ENCODE data around the gene PARVG. TPM values are rescaled to one million over a fixed set of nuclear protein-coding genes. Genes with fewer than 3 reads are reported as not detected.
A peak's percentile ranks its signal among the peaks of the same experiment; 100 is the strongest.

PARVG gene
- total and polyA plus RNA-seq, 2 of the 8 experiments (the other 6 are each of a cell fraction or from before 2014, with no cell fraction given), result 0.37 to 1.5 TPM

- DNase-seq (ENCODE audit: low read depth in 1 of 2, low spot score in 2 of 2), result no peak
- H4K5ac ChIP-seq (ENCODE audit: insufficient read length, low read depth, low read length), result no peak overlapping the region
- no peaks in the 10 kb centered on the region for H4K20me1 ChIP-seq (replicated peaks in 1 of 2; ENCODE audit: control insufficient read depth in 1 of 2, insufficient read depth in 2 of 2, low read length in 2 of 2)
- no peak overlapping the region for H3K18ac ChIP-seq (ENCODE audit: extremely low read depth, low read length)
- H2AK5ac ChIP-seq (ENCODE audit: low read depth, low read length), result no peak overlapping the region
- no peaks in the 10 kb centered on the region; a peak in 1 of 7 replicates for H3K27me3 ChIP-seq (replicated peaks in 1 of 4; ENCODE audit: control insufficient read depth in 3 of 4, extremely low read depth in 1 of 4, insufficient read depth in 3 of 4, low read length in 3 of 4)
- no peak overlapping the region for H3K4ac ChIP-seq (replicated peaks; ENCODE audit: insufficient read length, low read depth, low read length)
- no peak overlapping the region for H2BK20ac ChIP-seq (ENCODE audit: low read length)
- no peaks in the 10 kb centered on the region for H3K36me3 ChIP-seq (ENCODE audit: control insufficient read depth in 2 of 4, insufficient read depth in 4 of 4, low read length in 3 of 4)
- H4K91ac ChIP-seq (replicated peaks; ENCODE audit: insufficient read length, low read length), result no peak overlapping the region
- no peak overlapping the region for H3K56ac ChIP-seq (replicated peaks; ENCODE audit: insufficient read length, low read depth, low read length)
- no peak overlapping the region for H3K9ac ChIP-seq (replicated peaks in 1 of 4; ENCODE audit: extremely low read depth in 1 of 4, low read depth in 3 of 4, low read length in 3 of 4)
- H3K27ac ChIP-seq (ENCODE audit: low read depth, low read length), result no peak overlapping the region
- no peaks in the 10 kb centered on the region for H3K9me3 ChIP-seq (ENCODE audit: insufficient read depth in 2 of 2, low read depth in 1 of 2, low read length in 1 of 2)
- H3K23ac ChIP-seq (ENCODE audit: insufficient read length), result no peak overlapping the region
- no peaks in the 10 kb centered on the region for H3K79me2 ChIP-seq (ENCODE audit: control insufficient read depth in 1 of 2, insufficient read depth in 2 of 2, low read length in 2 of 2)
- peaks cover 6 to 21% (median 13%) of the 10 kb centered on the region in 4 experiments; a peak in 6 of 7 replicates for H3K4me1 ChIP-seq (replicated peaks in 1 of 4; ENCODE audit: control insufficient read depth in 3 of 4, insufficient read depth in 4 of 4, low read length in 3 of 4)
- H2BK12ac ChIP-seq (ENCODE audit: low read depth, low read length), result peak overlapping the region; percentile 60; the same call in 1 of the 2 replicates
- no peak overlapping the region for H4K8ac ChIP-seq (ENCODE audit: extremely low read depth, insufficient read depth, low read length)
- no peaks in the 10 kb centered on the region for H3K23me2 ChIP-seq (ENCODE audit: low read depth, low read length)
- H3K14ac ChIP-seq (ENCODE audit: insufficient read length), result no peak overlapping the region
- no peak overlapping the region for H2BK120ac ChIP-seq (replicated peaks; ENCODE audit: low read depth, low read length)
- H3K79me1 ChIP-seq (ENCODE audit: low read depth, low read length), result no peaks in the 10 kb centered on the region
- CTCF ChIA-PET (ENCODE audit: partially characterized antibody), result interaction anchor here (0.6 to 2.9 kb wide), 6 partner anchors 9 to 298 kb away, joined by 3 to 7 read pairs (median 5); partner anchors contain the start of gene PARVG
- TF ChIP-seq PHF8 (conservative IDR thresholded peaks at IDR 0.05; ENCODE audit: low read depth, low read length) (no peak), GABPA (IDR thresholded peaks at IDR 0.05; ENCODE audit: borderline replicate concordance, insufficient read depth, low read length) (no peak), RFX5 (IDR thresholded peaks at IDR 0.05; ENCODE audit: borderline replicate concordance, low read depth, low read length) (no peak), MAFK (IDR thresholded peaks at IDR 0.05; ENCODE audit: low read depth, low read length) (no peak), CTBP2 (IDR thresholded peaks at IDR 0.05; ENCODE audit: borderline replicate concordance, insufficient read depth, insufficient read length, low read length) (no peak), TCF12 (IDR thresholded peaks at IDR 0.05; ENCODE audit: low read depth, low read length) (no peak), NRF1 (IDR thresholded peaks at IDR 0.05; ENCODE audit: low read depth, low read length) (no peak), NANOG (IDR thresholded peaks at IDR 0.05; ENCODE audit: insufficient read depth, low read depth, low read length, poor library complexity, severe bottlenecking) (no peak), CTCF (IDR thresholded peaks at IDR 0.05; ENCODE audit: control extremely low read depth in 1 of 3, insufficient read depth in 1 of 3, low read depth in 1 of 3, low read length in 3 of 3) (no peak)
- no peak for FAIRE-seq
- 0 out of 2 replicates have a peak overlapping the region, but pooled peaks have one; percentile 49 for H2BK15ac ChIP-seq (ENCODE audit: low read length)
- H2BK5ac ChIP-seq (ENCODE audit: low read depth, low read length), result no peak overlapping the region; the same call in 1 of the 2 replicates
- H3K4me3 ChIP-seq (ENCODE audit: extremely low read depth in 1 of 4, insufficient read depth in 2 of 4, low read depth in 3 of 4, low read length in 4 of 4), result no peak overlapping the region
- no peak overlapping the region for H2AFZ ChIP-seq (ENCODE audit: low read length)
- 93% methylated on average over 13 of the region's 13 CpGs; no CpG with 5 or more reads in 1 of the 2 experiments for WGBS, 2 experiments (ENCODE audit: extremely low coverage in 1 of 2, insufficient coverage in 1 of 2, insufficient read length in 1 of 2, insufficient replicate concordance in 2 of 2, low coverage in 1 of 2, low lambda C conversion rate in 2 of 2, missing lambda C conversion rate in 1 of 2)
- no peak overlapping the region for H3K4me2 ChIP-seq (ENCODE audit: insufficient read depth in 1 of 2, low read depth in 2 of 2, low read length in 2 of 2)
- POLR2A ChIA-PET (ENCODE audit: partially characterized antibody), result interaction anchor here (2.1 kb wide), 1 partner anchor 12 kb away, joined by 7 read pairs; the partner anchor contains the start of gene PARVG
Observed at GRCh38 chr22:44168206-44168605, 12.5 kb upstream of the PARVG start.
